ENCODE measurements around the gene SF3B5.
"Not testable (repeated sequence)": the region's sequence is repeated elsewhere in the genome, so short reads cannot be mapped to it uniquely, and the experiment has no call there.

SF3B5 gene

DNA sequence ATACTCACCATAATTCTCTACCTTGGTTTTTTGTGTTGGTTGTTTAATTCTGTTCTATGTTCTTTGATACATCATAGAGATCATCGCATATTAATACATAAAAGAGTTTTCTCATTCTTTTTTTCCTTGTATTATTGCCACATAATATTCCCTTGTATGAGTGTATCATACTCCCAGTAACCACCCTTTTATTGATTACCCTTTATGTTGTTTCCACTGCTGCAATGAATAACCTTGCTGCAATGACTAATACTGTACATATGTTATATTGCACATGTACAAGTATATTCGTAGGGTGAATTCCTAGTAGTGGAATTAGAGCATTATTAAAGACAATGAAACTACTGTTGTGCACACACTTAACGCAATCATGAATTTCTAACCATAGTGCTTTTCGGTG lies 9.1 kb upstream of the SF3B5 start:
- DNase-seq, result no peak

DNA sequence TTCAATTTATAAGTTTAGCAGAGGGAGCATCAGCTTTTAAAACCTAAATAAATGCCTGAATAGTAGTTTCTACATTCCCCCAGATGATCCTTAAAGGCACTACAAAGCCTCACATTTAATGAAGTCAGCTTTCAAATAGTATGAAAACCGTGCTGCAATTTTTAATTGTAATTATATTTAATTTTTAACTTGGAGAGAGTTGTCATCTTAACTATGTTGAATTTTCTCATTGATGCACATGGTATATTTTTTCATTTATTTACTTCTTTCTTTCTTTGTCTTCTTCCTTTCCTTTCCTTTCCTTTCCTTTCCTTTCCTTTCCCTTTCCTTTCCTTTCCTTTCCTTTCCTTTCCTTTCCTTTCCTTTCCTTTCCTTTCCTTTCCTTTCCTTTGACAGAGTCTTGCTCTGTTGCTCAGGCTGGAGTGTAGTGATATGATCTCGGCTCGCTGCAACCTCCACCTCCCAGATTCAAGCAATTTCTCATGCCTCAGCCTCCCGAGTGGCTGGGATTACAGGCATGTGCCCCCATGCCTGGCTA lies 7.7 kb upstream of the SF3B5 start:
- DNase-seq, result no peak

DNA sequence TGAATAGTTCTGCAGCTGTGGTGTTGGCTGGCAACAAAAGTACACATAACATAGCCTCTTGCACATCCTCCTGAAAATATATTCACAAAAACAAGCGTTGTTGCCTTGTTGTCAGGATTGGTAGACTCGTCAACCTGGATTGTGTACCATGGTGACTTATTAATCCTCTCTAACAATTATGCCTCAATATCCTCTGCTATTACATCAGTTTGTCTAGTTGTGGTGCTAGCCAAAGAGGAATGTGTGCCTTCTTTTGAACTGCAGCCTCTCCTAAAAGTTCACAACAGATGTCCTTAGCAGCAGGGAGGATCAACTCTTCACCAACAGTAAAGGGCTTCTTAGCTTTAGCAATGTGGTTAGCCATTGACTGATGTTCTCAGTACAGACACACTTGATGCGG lies 3.6 kb upstream of the SF3B5 start:
- no peak for DNase-seq

DNA sequence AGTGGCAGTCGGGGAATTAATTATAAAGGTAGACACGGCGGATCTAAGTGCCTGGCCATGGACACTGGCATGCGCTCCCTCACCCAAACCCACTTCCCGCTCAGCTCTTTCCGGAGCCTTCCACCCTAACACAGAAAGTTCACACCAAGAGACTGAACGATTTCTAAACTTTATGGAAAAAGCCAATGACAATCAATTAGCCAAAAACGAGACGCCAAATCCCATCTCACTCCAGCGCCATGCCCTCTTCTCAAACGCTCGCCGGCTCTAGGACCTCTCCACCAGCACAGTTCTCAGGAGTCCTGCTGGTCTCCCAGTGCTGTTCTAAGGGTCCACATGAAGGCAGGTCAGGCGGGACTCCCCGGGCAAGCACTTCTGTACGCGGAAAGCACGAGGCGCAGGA lies 641 bp downstream of the SF3B5 start:
- DNase-seq, result no peak

DNA sequence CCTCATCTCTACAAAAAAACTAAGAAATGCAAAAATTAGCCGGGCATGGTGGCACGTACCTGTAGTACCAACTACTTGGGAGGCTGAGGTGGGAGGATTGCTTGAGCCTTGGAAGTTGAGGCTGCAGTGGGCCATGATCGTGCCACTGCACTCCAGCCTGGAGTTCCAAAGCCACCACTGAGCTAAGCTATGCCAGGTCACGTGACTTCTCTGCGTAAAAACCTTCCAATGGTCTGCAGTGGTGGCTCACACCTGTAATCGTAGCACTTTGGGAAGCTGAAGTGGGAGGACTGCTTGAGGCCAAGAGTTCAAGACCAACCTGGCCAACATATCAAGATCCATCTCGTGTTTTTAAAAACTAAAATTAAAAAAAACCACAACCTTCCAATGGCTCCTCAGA lies 1.7 kb downstream of the SF3B5 start:
- DNase-seq, result no peak

DNA sequence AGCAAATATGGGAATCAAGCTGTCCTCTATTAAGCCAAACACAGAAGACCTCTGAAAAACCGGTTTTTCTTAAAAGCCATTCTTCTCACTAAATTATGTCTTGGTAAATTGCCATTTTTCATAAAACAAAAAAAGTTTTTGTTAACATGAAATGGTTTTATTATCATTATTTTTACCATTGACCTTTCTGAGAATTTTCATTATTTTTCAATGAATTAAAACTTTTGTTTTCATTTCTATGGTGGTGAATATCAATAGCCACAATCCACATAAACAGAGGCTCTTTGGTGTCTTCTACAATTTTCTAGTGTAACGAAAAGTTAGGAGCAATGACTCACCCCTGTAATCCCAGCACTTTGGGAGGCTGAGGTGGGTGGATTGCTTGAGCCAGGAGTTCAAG lies 2.1 kb downstream of the SF3B5 start:
- DNase-seq, result no peak

DNA sequence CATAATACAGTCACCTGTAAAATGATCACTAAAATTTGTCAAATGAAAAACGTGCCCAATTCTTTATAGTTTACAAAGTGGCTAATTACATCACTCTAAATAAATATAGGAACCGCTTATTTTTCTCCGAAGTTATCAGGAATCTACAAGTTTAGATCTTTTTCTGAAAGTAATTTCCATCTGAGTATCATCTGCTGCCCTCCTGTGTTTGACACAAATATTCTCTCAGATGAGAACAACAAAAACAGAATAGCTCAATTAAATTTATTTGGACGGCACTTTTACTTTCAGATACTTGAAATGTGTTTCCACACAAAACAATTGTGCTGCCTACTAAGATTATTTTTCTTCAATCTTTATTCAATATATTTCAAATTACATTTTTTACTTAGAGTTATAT lies 5.0 kb downstream of the SF3B5 start:
- no peak for DNase-seq

DNA sequence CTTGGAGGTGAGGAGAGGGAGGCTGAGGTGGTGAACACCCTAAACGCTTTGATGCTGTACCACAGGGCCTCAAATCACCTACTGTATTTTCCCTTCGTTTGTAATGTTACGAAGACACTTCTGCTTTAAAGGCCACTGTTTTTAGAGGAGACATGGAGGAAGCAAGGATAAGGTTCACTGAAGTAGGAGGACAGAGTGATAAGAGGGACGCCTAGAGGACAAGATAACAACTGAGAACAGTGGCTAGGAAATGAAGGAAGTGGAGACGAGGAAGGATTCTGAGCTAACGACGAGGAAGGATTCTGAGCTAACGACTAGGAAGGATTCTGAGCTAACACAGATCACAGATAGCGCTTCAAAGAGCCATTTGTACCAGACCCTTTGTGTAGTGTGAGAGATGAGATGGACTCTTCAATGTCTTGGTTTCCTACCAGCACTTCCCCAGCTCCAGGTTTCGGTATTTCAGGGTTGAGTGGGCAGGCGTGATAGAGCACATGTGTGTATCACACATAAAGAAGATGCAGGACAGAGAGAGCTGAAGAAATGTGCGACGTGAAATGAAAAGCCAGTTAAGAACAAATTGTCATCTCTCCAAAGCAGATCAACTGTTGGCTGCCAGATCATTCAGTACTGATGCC lies 7.5 kb downstream of the SF3B5 start:
- DNase-seq, result no peak

DNA sequence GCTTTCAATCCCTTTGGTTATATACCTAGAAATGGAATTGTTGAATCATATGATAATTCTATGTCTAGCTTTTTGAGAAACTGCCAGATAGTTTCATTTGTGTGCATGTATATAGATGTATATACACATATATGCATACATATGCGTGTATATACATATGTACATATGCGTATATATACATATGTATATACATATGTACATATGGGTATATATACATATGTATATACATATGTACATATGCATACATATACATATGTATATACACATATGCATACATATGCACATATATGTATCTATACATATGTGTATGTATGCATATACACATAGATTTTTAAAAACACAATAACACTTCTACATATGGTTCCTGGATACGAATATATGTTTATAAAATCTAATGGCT lies 8.4 kb downstream of the SF3B5 start:
- no peak for DNase-seq

DNA sequence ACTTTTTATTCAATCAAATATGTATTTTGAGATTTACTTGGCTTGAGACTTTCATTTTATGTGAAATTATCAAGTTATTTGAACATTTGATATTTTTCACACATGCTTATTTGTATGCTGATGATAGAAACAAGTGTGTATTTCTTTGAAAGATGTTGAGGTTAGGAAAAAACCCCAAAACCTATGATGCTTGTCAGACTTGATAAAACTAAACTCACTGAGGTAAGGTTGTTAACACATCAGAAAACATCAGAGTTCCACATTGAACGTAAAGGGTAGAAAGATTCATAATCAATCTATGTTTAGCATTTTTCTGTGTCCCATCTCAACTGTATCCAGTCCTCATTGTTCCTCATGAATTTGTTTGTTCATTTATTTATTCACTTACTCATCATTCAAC lies 12.2 kb downstream of the SF3B5 start:
- no peak for DNase-seq

DNA sequence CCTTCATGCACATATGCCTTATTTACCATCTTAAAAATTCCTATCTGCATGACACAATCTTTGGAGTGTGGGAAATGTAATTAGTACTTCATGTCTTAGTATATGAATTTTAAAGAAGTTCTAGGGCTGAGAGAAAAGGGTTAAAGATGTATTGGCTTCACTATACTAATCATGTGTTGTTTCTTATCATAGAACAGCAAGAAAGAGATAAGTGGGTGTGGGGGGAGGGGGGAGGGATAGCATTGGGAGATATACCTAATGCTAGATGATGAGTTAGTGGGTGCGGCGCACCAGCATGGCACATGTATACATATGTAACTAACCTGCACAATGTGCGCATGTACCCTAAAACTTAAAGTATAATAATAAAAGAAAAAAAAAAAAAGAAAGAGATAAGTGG lies 13.0 kb downstream of the SF3B5 start:
- not testable (repeated sequence) for DNase-seq

DNA sequence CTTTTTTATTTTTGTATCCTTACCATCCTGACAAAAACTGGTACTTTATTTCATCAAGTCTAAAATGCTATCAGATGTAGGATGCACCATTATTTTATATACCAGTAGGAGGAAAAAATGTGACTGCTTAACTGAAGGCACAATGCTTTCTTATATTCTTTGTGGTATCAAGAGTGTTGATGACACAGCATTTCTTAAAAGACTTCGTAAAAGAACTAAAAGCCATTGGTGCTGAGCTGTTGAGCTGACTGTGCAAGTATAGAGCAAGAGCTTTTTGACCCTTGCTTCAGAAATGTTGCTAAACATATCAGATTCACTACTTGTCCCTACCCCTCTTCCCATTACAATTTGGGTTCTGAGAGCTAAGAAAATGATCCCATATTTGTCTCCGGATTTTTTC lies 17.5 kb downstream of the SF3B5 start:
- no peak for DNase-seq

DNA sequence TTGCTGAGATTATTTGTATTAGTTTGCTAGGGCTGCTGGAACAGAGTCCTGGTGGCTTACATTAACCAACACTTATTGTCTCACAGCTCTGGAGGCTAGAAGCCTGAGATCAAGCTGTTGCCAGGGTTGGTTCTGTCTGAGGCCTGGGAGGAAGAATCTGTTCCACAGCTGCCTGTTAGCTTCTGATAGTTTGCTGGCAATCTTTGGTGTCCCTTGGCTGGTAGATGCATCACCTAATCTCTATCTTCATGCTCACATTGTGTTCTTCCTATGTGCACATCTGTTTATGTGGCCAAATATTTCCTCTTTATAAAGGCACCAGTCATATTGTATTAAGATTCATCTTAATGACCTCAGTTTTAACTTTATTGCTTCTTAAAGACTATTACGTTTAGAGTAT lies 19.5 kb downstream of the SF3B5 start:
- DNase-seq, result no peak

DNA sequence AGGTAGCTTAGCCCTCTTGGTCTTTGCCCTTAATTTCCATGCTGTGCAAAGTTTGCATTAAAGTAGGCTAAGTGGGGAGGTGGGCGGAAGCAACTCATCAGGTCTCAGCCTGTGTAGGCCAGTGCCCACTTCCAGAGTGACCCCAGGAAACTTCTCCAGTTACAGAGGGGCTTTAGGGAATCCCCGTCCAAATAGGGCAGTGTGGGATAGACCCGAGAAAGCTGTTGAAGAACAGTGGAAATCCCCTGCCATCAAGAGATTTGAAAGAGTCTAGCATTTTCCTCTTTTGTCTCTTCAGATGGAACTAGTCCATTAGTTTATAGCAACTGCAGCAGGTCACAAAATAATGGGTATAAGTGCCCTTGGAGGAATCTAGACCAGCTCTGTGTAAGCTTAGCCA lies 20.2 kb downstream of the SF3B5 start:
- no peak for DNase-seq

DNA sequence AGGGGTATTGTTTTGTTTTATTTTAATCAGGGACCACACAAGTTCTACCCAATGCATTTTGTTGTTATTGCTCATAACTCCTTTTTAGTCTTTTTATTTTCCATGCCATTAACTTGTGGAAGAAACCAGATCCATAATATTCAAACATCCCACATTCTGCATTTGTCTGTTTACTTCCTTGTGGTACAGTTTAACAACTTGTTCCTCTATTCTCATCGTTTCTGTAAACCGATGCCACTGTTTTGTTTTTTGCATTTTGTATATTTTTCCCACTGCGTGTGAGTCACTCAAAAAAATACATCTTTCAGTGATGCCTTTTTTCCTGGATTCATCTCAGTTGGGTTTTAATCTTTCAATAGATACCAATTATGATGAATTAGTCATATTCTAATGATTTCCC lies 22.3 kb downstream of the SF3B5 start:
- no peak for DNase-seq

DNA sequence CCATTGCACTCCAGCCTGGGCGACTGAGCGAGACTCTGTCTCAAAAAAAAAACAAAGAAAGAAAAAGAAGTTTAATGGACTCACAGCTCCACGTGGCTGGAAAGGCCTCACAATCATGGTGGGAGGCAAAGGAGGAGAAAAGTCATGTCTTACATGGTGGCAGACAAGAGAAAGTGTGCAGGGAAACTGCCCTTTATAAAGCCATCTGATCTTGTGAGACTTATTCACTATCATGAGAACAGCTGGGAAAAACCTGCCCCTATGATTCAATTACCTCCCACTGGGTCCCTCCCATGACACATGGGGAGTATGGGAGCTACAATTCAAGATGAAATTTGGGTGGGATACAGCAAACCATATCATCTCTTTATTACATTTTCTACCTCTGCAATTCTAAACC lies 25.9 kb downstream of the SF3B5 start:
- DNase-seq, result peak; percentile 24

DNA sequence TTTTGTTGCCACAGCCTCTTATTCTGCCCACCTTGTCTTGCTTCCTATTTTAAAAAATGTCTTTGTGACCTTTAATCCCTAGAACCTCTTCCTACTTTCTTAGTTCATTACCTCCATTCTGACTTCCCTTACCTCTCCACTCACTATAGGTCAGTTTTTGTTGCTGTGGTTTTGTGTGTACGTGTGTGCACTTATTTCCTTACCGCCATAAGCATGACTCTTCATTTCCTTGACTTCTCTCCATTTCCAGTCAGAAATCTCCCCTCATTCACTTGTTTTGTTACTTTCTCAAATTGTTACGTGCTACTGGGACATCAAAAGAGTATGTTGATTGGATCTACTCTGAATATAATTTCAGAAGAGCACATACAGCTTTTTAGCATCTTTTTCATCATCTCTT lies 26.6 kb downstream of the SF3B5 start:
- DNase-seq, result no peak

DNA sequence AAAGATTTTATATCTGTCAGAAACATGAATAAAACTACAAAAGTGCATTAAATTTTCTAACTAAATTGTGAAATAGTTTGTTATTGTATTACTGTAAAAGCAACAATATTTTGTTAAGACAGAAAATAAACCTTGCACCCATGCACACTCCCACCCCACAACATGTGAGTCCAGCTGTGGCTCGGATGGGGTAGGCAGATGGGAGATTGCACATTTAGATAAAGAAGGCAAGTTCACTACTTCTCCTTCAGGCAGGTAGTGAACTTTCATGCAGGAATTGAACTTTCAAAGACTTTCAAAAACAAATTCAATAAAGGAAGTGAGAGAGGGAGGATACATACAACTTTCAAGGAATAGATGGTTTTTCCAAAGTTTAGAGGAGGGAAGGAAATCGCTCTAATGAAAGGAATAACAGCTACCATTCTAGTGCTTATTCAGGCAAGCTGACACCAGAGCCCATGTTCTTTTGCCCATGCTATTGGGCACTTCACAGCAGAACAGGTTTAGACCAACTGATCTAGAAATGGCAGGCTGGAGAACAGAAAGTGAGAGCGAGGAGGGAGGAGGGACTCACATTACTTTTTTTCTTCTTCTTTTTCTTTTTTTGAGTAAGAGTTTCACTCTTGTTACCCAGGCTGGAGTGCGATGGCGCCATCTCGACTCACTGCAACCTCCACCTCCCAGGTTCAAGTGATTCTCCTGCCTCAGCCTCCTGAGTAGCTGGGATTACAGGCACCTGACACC lies 28.5 kb downstream of the SF3B5 start:
- peak; percentile 46 for DNase-seq

DNA sequence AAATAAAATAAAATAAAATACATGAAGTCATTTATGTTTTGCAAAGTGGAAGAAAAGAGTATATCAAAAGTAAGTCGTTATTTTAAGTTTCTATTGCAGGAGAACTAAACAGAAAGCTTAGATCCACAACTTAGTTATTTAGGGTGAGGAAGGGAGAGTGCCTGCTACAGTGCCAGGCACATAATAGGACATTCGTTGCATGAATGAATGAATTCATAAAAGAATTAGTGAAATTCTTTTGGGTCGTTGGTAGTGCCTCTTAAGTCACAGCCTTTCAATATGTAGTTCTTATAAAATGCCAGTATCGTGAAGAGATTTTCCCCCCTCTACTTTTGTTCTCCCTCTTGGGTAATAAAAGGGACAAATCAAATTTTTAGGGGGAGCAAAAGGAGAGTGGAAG lies 29.1 kb downstream of the SF3B5 start:
- DNase-seq, result no peak

DNA sequence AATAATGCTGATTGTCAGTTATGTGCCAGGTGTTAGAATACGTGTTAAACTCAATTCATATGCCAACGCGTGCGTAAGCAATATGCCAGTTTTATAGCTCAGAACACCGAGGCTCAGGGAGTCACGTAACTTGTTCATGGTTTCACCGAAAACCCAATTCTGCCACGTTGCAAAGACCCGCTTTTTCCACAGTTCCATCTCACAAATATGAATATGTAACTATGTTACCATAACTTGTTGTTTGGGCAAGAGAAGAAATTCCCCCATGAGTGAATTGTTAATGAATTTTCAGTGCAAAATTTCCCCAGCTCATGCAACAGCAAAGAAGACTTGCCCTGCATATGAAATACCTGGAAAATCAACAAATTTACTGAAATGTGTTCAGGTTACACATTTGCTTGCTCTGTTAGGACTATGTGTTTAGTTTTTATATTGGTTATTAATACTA lies 30.1 kb downstream of the SF3B5 start:
- peak; percentile 40 for DNase-seq

DNA sequence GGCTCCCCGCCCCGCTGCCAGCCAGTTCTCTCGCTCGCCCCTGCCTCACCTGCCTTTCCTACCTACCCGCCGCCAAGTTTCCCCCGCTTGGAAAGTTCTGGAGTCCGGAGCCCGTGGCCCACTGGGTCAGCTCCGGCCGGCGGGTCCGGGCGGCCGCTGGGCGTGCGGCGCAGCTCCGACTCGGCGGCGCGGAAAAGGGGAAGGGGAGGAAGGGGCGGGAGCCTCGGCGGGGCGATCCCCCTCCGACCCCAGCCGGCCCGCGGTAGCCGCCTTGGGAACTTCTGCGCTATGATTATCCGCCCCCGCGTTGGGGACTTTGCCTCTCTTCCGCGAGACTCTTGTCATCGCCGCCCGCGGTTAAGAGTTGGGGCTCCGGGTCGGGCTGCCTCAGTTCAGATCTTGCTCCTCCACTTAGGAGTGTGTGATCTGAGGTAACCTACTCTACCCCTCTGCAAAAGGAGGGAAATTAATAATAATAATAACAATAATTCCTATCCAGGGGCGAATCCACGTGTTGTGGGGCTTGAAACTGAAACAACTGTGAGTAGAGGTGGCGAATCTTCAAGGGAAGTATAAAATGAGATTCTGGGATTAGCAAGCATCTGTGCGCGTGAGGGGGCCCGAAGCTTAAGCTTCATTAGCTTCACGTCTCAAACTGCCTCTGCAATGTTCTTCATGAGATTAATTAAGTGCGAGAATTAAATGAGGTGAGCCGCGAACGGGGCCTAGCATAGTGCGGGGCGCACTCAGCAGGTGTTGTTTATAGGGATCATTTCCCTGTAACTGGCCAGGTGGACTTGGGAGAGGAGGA lies 30.8 kb downstream of the SF3B5 start:
- DNase-seq, result peak; percentile 71

DNA sequence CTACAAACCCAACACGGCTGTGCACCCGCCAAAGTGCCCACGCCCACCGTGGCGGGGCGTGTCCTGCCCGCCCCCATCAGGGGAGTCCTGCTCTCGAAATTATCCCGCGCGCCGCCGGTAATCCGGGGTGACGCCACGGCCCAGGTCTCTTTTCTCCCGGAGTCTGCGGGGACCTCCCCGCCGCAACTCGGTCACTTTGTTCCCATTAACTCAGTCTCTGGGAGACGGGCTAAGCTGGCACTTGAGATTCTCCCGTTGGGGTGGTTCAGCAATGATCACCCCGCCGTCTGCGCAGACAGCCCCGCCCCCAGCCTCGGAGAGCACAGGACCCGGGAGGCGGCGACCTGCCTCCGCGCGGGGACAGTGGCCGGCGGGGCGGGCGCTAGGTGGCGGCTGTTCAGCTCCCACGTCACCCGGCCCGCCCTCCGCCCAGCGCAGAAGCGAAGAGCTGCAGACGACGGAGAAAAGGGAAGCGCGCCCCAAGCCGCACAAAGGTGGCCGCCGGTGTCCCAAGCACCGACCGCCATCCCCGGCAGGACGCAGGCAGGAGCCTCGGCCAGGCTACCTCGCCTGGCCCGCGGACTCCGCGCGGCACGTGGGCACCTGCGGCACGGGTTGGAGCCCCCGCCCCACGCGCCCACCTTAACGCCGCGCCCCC lies 31.5 kb downstream of the SF3B5 start:
- peak; percentile 92 for DNase-seq

DNA sequence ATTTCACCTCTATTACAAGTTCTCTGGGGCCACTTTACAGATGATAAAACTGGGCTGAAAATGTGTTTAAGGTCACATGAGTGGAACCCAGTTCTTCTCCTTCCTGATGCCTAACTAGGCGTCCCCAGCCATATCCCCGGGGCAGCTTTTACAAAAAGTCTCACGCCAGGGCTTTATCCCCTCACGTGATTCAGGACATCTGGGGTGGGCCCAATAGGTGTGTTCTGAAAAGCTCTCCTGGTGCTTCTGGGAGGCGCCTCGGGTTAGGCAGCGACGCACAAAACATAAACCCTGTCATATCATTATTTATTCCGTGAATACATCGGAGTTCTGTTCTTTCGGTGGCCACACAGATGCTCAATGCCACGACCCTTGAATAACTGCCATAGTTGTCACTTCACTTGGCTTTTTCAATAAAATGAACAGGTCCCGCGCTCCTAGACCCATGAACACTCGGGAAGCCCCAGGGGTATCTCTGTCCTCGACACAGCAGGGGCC lies 32.1 kb downstream of the SF3B5 start:
- no peak for DNase-seq

Data from suppressor macrophage treated with lipopolysaccharide for 4 hours (primary cell).